Duodenal mucosa (tissue), 2 donors: ENCODE results near the gene SUPT20HL2.

Experiments
- H3K27ac ChIP-seq: one replicate; pipeline ENCODE4 v1.7.0; 2013; ENCODE audit warnings: low read depth, low read length
- H3K27me3 ChIP-seq, 2 donors: one replicate each; pipeline ENCODE4 v1.7.0; 2013; ENCODE audit warnings: low read length in 2 of 2, control low read depth in 1 of 2; ENCODE audit not compliant: insufficient read depth in 2 of 2, control insufficient read depth in 1 of 2
- H3K36me3 ChIP-seq, 2 donors: one replicate each; pipeline ENCODE4 v1.7.0; 2013; ENCODE audit warnings: low read length in 2 of 2, control low read depth in 1 of 2; ENCODE audit not compliant: insufficient read depth in 2 of 2, control insufficient read depth in 1 of 2
- H3K4me1 ChIP-seq, 2 donors: one replicate each; pipeline ENCODE4 v1.7.0; 2013; ENCODE audit warnings: low read length in 2 of 2, control low read depth in 1 of 2; ENCODE audit not compliant: insufficient read depth in 2 of 2, control insufficient read depth in 1 of 2
- H3K4me3 ChIP-seq, 2 donors: one replicate each; pipeline ENCODE4 v1.7.0; 2013; ENCODE audit warnings: low read length in 2 of 2, low read depth in 1 of 2
- H3K9ac ChIP-seq, 2 donors: one replicate each; pipeline ENCODE4 v1.7.0; 2013; ENCODE audit warnings: low read length in 2 of 2, low read depth in 1 of 2
- H3K9me3 ChIP-seq, 2 donors: one replicate each; pipeline ENCODE4 v1.7.0; 2013; ENCODE audit warnings: low read length in 2 of 2, control low read depth in 1 of 2; ENCODE audit not compliant: control insufficient read depth in 1 of 2

Gene SUPT20HL2

DNA sequence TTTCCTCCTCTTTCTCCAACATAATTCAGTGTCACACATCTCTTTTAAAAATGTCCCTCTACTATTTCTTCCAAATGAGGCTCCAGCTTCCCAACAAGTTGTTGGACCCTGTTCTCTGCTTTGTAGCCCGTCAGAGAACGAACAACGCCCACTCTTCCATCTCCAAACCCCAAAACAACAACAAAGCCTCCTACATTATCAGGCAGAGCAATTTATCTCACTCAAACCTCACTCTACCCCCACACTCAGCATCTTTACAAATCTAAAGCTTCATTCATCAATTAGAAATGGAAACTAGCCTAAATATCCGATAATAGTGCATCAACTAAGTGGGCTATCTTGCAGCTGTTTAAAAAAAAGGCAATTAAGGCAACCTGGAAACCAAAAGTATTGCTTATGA is 20.5 kb downstream of the SUPT20HL2 start:
- no peaks in the 10 kb centered on the region for H3K27me3 ChIP-seq
- no peak overlapping the region for H3K4me3 ChIP-seq
- H3K9me3 ChIP-seq: no peaks in the 10 kb centered on the region
- no peak overlapping the region for H3K9ac ChIP-seq
- no peak overlapping the region for H3K27ac ChIP-seq
- H3K36me3 ChIP-seq: no peaks in the 10 kb centered on the region
- no peaks in the 10 kb centered on the region for H3K4me1 ChIP-seq

DNA sequence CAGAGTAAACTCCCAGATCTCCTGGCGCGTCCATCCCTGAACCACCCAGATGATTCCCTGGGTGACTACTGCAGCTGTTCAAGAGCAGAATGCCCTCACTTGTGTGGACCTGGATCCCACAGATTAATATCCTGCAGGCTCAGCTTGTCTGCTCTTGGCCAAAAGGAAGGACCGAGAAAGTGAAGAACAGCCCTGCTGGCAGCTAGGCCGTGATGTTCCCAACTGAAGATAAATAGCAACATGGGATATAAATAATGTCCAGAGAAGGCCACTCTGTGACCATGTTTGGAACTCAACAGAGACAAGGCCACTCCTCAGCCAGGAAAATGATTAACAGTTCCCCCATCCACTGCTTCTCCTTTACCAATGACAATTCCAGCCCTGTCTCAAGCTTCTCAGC is 21.5 kb downstream of the SUPT20HL2 start:
- Histone ChIP-seq H3K4me3 (no peak overlapping the region), H3K27ac (no peak overlapping the region), H3K27me3 (no peaks in the 10 kb centered on the region), H3K36me3 (no peaks in the 10 kb centered on the region), H3K9ac (no peak overlapping the region), H3K4me1 (no peaks in the 10 kb centered on the region), H3K9me3 (no peaks in the 10 kb centered on the region)

DNA sequence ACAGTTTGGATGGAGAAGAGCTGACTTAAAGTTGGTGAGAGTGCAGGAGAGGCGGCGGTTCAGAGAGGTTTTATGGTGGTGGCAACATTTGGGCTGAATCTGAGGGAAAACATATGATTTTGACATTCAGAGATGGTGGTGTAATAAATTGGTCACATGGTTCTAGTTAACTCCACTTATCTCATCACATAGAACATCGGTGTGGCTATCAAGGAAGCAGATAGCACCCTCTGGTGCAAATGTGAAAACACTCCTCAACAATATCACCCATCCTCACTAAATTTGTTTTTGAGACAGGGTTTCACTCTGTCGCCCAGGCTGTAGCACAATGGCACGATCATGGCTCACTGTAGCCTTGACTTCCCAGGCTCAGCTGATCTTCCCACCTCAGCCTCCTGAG is 28.8 kb downstream of the SUPT20HL2 start:
- Histone ChIP-seq H3K27me3 (no peaks in the 10 kb centered on the region), H3K36me3 (no peaks in the 10 kb centered on the region), H3K9me3 (no peaks in the 10 kb centered on the region), H3K9ac (no peak overlapping the region), H3K4me1 (no peaks in the 10 kb centered on the region), H3K27ac (no peak overlapping the region), H3K4me3 (no peak overlapping the region)

GRCh38 chrX:24283127-24283794 is 30.6 kb downstream of the SUPT20HL2 start:
- H3K9me3 ChIP-seq: no peaks in the 10 kb centered on the region
- H3K36me3 ChIP-seq: no peaks in the 10 kb centered on the region
- H3K27ac ChIP-seq: no peak overlapping the region
- H3K9ac ChIP-seq: no peak overlapping the region
- no peak overlapping the region for H3K4me3 ChIP-seq
- no peaks in the 10 kb centered on the region for H3K27me3 ChIP-seq
- no peaks in the 10 kb centered on the region for H3K4me1 ChIP-seq

- Histone ChIP-seq H3K4me3 (no peak overlapping the region), H3K9ac (no peak overlapping the region), H3K4me1 (no peaks in the 10 kb centered on the region)
These were observed 31.3 kb downstream of the SUPT20HL2 start for GRCh38 chrX:24282381-24283126.

GRCh38 chrX:24277405-24277804 is 36.5 kb downstream of the SUPT20HL2 start:
- H3K27me3 ChIP-seq: no peaks in the 10 kb centered on the region

More at GRCh38 chrX:24282381-24283126, 31.3 kb downstream of the SUPT20HL2 start:
- H3K9me3 ChIP-seq: no peaks in the 10 kb centered on the region
- no peaks in the 10 kb centered on the region for H3K27me3 ChIP-seq
- no peaks in the 10 kb centered on the region for H3K36me3 ChIP-seq
- H3K27ac ChIP-seq: no peak overlapping the region

DNA sequence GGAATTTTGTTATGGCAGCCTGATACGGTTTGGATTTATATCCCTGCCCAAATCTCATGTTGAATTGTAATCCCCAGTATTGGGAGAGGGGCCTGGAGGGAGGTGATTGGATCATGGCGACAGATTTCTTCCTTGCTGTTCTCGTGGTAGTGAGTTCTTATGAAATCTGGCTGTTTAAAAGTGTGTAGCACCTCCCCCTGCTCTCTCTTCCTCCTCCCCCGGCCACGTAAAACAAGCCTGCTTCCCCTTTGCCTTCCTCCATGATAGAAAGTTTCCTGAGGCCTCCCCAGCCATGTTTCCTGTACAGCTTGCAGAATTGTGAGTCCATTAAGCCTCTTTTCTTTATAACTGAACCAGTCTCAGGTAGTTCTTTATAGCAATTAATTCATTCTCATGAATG is 37.9 kb downstream of the SUPT20HL2 start:
- H3K27ac ChIP-seq: no peak overlapping the region

More at GRCh38 chrX:24277405-24277804, 36.5 kb downstream of the SUPT20HL2 start:
- H3K36me3 ChIP-seq: no peaks in the 10 kb centered on the region
- no peaks in the 10 kb centered on the region for H3K4me1 ChIP-seq
- H3K9ac ChIP-seq: no peak overlapping the region
- H3K9me3 ChIP-seq: no peaks in the 10 kb centered on the region
- no peak overlapping the region for H3K4me3 ChIP-seq
- H3K27ac ChIP-seq: no peak overlapping the region

GRCh38 chrX:24271262-24271661 is 42.6 kb downstream of the SUPT20HL2 start:
- Histone ChIP-seq H3K9ac (no peak overlapping the region), H3K27ac (no peak overlapping the region), H3K4me1 (no peaks in the 10 kb centered on the region), H3K36me3 (no peaks in the 10 kb centered on the region), H3K4me3 (no peak overlapping the region), H3K27me3 (no peaks in the 10 kb centered on the region), H3K9me3 (no peaks in the 10 kb centered on the region)

More for the DNA sequence above, 37.9 kb downstream of the SUPT20HL2 start:
- Histone ChIP-seq H3K4me3 (no peak overlapping the region), H3K9me3 (no peaks in the 10 kb centered on the region), H3K9ac (no peak overlapping the region), H3K36me3 (no peaks in the 10 kb centered on the region), H3K4me1 (no peaks in the 10 kb centered on the region), H3K27me3 (no peaks in the 10 kb centered on the region)

- Histone ChIP-seq H3K27me3 (no peaks in the 10 kb centered on the region), H3K36me3 (no peaks in the 10 kb centered on the region), H3K4me1 (no peaks in the 10 kb centered on the region), H3K27ac (no peak overlapping the region), H3K9me3 (no peaks in the 10 kb centered on the region), H3K9ac (no peak overlapping the region), H3K4me3 (no peak overlapping the region)
These were observed 45.1 kb downstream of the SUPT20HL2 start for GRCh38 chrX:24268786-24269185.

GRCh38 chrX:24266996-24267395 is 46.9 kb downstream of the SUPT20HL2 start:
- H3K9me3 ChIP-seq: no peaks in the 10 kb centered on the region
- H3K4me1 ChIP-seq: no peaks in the 10 kb centered on the region
- H3K27ac ChIP-seq: no peak overlapping the region
- H3K9ac ChIP-seq: no peak overlapping the region
- H3K27me3 ChIP-seq: no peaks in the 10 kb centered on the region
- H3K4me3 ChIP-seq: no peak overlapping the region
- H3K36me3 ChIP-seq: no peaks in the 10 kb centered on the region
